Hypothalamus (tissue), 51 donors: ENCODE data around the gene ZNF860.
"Not testable (repeated sequence)": the region's sequence is repeated elsewhere in the genome, so short reads cannot be mapped to it uniquely, and the experiment has no call there.

Experiments used
- DNase-seq, 51 donors: peaks; one replicate each; lab custom pipeline; 2025; lab: John Stamatoyannopoulos, UW

ZNF860 gene

DNA sequence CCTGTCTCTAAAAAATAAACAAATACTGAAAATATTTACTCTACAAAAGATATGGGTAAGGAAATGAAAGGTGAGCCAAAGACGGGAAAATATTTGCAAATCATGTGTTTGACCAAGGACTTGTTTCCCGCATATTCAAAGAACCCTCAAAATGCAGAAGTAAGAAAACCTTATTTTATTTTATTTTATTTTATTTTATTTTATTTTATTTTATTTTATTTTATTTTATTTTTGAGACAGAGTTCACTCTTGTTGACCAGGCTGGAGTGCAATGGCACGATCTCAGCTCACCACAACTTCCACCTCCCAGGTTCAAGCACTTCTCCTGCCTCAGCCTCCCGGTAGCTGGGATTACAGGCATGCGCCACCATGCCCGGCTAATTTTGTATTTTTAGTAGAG, 11.4 kb downstream of the ZNF860 start:
- DNase-seq: not testable (repeated sequence)

- no peak for DNase-seq
These were observed 12.3 kb downstream of the ZNF860 start for GRCh38 chr3:31993843-31994242.

DNA sequence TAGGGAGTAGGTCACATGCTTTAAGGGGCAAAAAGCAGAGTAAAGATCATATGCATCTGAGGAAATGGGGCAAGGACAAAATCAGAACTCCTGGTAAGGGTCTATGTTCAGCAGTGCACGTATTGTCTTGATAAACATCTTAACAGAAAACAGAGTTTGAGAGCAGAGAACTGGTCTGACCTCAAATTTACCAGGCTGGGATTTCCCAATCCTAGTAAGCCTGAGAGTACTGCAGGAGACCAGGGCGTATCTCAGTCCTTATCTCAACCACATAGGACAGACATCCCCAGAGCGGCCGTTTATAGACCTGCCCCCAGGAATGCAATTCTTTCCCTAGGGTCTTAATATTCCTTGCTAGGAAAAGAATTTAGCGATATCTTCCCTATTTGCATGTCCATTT, 13.5 kb downstream of the ZNF860 start:
- DNase-seq: not testable (repeated sequence)

- DNase-seq: no peak
These were observed 14.6 kb downstream of the ZNF860 start for GRCh38 chr3:31996195-31996594.

DNA sequence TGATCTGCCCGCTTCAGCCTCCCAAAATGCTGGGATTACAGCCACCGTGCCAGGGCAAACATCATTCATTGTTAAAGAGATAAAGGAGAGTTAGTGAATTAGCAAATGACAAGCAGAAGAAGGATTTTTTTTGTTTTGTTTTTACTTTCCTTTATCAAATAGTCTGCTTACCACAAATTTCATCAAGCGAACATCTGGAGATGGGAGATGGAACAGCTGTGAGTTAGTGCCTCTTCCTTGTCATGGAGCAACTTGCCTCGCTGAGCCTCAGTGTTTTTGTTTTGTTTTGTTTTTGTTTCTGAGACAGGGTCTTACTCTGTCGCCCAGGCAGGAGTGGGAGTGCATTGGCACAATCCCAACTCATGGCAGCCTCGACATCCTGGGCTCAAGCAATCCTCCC, 15.9 kb downstream of the ZNF860 start:
- DNase-seq: no peak

DNA sequence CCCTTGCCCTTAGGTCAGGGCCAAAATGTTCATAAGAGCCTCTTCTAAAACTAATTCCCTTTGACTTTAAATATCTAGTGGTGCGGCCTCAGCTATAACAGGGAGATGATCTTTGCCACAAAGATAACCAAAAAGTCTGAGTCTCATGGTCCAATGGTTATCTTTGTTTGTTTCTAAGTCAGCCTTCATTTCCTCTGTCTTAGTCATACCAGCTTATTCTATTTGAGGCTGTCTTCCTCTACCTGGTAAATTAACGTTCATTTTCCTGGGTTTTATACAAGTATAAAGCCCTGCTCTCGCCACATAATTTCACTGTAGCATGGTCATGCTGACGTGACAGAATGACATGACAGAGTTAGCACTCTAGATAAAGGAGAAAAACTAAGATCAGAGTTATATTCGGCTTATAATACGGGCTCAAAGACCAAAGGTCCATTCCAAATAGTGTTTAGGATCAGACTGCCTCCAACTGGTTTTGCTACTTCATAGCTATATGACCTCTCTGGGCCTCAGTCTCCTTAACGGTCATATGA, 18.4 kb downstream of the ZNF860 start:
- no peak for DNase-seq

DNA sequence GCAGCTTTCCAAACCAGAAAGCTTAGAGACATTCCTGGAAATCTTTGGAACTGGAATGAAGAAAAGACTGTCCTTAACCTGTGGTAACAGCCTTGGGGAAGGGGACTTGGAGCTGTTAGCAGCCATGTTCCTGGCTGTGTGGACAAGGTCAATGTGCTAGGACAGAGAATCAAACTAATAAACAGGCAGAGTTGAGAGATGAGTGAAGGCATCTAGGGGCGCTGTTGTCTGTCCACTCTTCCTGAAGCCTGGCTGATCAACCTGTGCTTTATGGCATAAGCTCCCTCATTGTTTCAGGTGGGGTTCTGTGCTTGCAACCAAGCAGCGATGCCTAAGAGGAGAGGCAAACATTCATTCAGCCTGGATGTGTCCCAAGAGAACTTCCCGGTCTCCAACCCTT, 19.3 kb downstream of the ZNF860 start:
- DNase-seq: no peak

- DNase-seq: no peak
These were observed 21.2 kb downstream of the ZNF860 start for GRCh38 chr3:32002561-32003368.

DNA sequence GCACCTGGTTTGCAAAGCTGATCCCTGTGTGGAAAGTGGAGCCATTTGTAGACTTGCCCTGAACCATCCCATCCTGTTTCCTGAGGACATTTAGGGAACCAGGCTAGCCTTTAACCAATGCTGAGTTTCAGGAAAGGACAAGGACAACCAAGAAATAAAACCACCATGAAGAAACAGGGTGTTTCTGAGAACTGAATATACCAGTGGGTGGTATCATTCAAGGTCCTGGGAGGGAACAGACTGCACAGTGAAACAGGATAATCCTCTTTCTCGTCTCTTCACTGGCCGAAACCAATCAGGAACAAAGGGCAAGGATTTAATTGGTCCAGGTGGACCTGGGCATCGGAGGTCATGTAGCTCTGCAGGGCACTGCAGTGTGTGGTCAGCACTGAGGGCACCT, 21.8 kb downstream of the ZNF860 start:
- no peak for DNase-seq

- no peak for DNase-seq
These were observed 22.7 kb downstream of the ZNF860 start for GRCh38 chr3:32004113-32004765.

- DNase-seq: no peak
These were observed 27.6 kb downstream of the ZNF860 start for GRCh38 chr3:32009101-32009500.

DNA sequence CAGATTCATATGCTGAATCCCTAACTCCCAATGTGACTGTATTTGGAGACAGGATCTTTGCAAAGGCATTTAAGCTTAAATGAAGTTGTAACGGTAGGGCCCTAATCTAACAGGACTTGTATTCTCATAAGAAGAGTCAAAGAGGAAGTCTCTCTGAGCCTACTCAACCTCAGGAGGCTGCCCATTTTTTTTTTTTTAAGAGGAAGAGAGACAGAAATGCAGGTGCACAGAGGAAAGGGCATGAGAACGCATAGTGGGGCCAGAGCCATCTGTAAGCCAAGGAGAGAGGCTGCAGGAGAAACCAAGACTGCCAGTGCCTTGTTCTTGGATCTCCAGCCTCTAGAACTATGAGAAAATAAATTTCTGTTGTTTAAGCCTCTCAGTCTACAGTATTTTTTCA, 28.4 kb downstream of the ZNF860 start:
- DNase-seq: no peak

DNA sequence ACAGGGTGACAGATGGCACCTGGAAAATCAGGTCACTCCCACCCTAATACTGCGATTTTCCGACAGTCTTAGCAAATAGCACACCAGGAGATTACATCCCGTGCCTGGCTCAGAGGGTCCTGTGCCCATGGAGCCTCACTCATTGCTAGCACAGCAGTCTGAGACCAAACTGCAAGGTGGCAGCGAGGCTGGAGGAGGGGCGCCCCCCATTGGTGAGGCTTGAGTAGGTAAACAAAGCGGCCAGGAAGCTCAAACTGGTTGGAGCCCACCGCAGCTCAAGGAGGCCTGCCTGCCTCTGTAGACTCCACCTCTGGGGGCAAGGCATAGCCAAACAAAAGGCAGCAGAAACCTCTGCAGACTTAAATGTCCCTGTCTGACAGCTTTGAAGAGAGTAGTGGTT, 29.1 kb downstream of the ZNF860 start:
- DNase-seq: not testable (repeated sequence)

- not testable (repeated sequence) for DNase-seq
These were observed 34.1 kb downstream of the ZNF860 start for GRCh38 chr3:32015638-32016037.

DNA sequence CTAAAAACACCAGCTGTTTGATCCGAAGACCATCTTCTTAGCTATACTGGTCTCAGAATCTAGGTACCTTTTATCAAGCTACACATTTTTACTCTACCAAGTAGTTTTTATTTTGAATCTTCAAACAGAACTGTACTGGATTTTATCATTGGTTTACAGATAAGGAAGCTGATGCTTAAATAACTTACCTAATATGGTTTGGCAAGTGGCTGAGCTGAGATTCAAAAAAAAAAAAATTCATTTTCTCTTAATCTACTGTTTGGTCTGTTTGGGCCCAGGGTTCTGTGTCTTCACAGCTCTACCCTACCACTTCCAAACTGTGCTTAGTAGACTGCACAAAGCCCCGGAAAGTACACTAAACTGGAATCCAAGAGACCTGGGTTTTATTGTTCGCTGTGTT, 35.7 kb downstream of the ZNF860 start:
- DNase-seq: no peak

DNA sequence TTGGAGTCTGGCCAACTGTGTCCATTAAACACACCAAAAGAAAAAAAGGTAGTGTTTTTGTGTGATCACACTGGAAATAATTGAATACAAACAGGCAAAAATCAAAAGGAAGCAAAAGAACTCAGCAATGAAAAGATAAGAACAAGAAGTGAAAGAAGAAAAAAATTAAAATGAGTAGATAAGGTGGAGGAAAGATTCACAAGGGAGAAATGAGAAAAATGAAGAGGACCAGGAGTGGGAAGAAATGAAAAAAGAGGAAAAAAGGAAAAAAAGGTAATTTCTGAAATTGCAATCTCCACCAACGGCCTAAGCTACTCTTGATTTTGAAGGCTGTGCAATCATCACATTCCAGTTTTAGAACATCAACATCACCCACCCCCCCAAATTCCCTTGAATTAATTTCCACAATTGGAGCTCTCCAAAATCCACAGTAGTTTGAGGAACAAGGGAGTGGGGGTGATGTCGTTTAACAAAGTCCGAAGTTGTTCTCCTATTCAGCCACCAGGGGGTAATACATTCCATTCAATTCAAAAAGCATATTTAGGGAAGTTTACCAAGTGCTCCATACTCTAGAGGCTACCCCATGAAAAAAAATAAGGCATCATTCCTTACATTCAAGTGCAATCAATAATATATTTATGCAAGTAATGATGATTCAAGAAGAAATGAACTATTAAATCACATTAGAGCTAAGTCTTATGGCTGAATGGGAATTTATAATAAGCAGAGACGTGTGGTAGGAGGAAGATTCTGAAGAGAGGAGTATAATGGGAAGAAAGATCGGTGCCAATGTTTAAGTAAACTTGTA, 37.4 kb downstream of the ZNF860 start:
- peak in 2 of 51 donors; percentile 1 to 36 for DNase-seq

DNA sequence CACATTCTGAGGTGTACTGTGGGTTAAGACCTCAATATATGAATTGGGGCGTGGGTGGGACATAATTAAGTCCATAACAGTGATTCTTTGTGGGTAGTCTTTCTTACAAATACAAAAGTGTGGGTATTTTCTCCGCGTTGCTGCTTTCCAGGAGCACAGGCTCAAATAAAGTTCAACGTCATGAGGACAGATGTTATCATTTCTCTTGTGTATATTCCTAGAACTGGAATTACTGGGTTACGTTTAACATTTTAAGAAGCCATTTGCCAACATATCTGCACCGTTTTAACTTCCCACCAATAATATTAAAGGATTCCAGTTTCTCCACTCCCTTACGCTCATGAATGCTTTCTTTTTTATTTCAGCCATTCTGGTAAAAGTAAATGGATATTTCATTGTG, 39.6 kb downstream of the ZNF860 start:
- DNase-seq: no peak

GRCh38 chr3:32021748-32022147, 40.2 kb downstream of the ZNF860 start:
- no peak for DNase-seq

- DNase-seq: no peak
These were observed 41.4 kb downstream of the ZNF860 start for GRCh38 chr3:32022947-32023346.

GRCh38 chr3:32026593-32026992, 45.0 kb downstream of the ZNF860 start:
- no peak for DNase-seq

DNA sequence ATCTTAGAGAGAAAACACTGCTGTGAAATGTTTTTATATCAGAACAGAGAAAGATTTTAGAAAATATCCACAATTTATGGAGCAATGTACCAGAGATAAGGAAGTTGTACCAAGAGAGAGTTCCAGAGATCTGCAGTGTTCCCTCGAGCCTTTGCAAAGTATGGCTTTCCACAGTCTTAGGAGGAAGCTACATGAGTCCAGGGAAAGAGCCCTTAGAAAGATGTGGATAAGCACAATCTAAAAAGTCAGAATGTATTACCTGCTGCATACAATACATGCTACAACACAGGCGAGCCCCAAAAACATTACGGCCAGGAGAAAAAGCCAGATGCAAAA, 56.4 kb downstream of the ZNF860 start:
- no peak for DNase-seq
